Measurements from ENCODE around the gene PPIF. TPM values are rescaled to one million over a fixed set of nuclear protein-coding genes. Genes with fewer than 3 reads are reported as not detected.
"Not testable (repeated sequence)": the region's sequence is repeated elsewhere in the genome, so short reads cannot be mapped to it uniquely, and the experiment has no call there.

Gene PPIF
- total RNA-seq, 1 experiment from 2014 or later: 29.4 TPM

- no peaks in the 10 kb centered on the region for H3K36me3 ChIP-seq (ENCODE audit: insufficient read depth, low read length)
- DNase-seq: no peak
- H3K27me3 ChIP-seq (ENCODE audit: low read length): no peaks in the 10 kb centered on the region
- H2AFZ ChIP-seq (ENCODE audit: low read length): no peak overlapping the region
- peaks cover 8% of the 10 kb centered on the region for H3K4me1 ChIP-seq (ENCODE audit: low read length)
- H3K4me3 ChIP-seq (ENCODE audit: low read length): no peak overlapping the region
- H3K4me2 ChIP-seq (ENCODE audit: low read depth, low read length, poor library complexity, severe bottlenecking): no peak overlapping the region
- no peaks in the 10 kb centered on the region; the same call in 1 of the 2 replicates for H3K9me2 ChIP-seq (replicated peaks; ENCODE audit: insufficient read depth, low read length)
- no peak overlapping the region for H3K27ac ChIP-seq (ENCODE audit: low read length)
- no peak overlapping the region for H3K9ac ChIP-seq (ENCODE audit: low read length)
- no peaks in the 10 kb centered on the region for H4K20me1 ChIP-seq (ENCODE audit: insufficient read depth, low read depth, low read length)
- H3K9me3 ChIP-seq (ENCODE audit: low read length): no peaks in the 10 kb centered on the region
- H3K79me2 ChIP-seq (ENCODE audit: low read length): no peaks in the 10 kb centered on the region
These were observed 15.6 kb upstream of the PPIF start for GRCh38 chr10:79331709-79332108.

- H4K20me1 ChIP-seq (ENCODE audit: insufficient read depth, low read depth, low read length): not testable (repeated sequence)
These were observed 14.5 kb upstream of the PPIF start for GRCh38 chr10:79332610-79333315.

DNA sequence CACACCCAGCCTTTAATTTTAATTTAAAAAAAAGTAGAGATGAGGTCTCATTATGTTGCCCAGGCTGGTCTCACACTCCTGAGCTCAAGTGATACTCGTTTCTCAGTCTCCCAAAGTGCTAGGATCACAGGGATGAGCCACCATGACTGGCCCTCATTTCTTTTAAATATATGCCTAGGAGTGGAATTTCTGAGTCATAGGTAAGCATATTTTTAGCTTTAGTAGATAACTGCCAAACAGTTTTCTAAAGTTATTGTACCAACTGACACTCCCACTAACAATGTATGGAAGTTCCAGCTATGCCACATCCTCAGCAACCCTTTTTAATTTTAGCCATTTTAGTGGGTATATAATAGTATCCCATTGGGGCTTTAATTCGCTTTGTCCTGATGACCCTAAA, 13.8 kb upstream of the PPIF start:
- no peak for DNase-seq
- no peaks in the 10 kb centered on the region for H4K20me1 ChIP-seq (ENCODE audit: insufficient read depth, low read depth, low read length)
- H3K4me1 ChIP-seq (ENCODE audit: low read length): no peaks in the 10 kb centered on the region
- H3K79me2 ChIP-seq (ENCODE audit: low read length): no peaks in the 10 kb centered on the region
- no peak overlapping the region for H3K27ac ChIP-seq (ENCODE audit: low read length)
- H2AFZ ChIP-seq (ENCODE audit: low read length): no peak overlapping the region
- H3K9me3 ChIP-seq (ENCODE audit: low read length): no peaks in the 10 kb centered on the region
- no peak overlapping the region for H3K4me2 ChIP-seq (ENCODE audit: low read depth, low read length, poor library complexity, severe bottlenecking)
- H3K9ac ChIP-seq (ENCODE audit: low read length): no peak overlapping the region
- H3K36me3 ChIP-seq (ENCODE audit: insufficient read depth, low read length): no peaks in the 10 kb centered on the region
- no peaks in the 10 kb centered on the region; the same call in 1 of the 2 replicates for H3K9me2 ChIP-seq (replicated peaks; ENCODE audit: insufficient read depth, low read length)
- H3K27me3 ChIP-seq (ENCODE audit: low read length): peaks cover 4% of the 10 kb centered on the region; the same call in 1 of the 2 replicates
- H3K4me3 ChIP-seq (ENCODE audit: low read length): no peak overlapping the region

More at GRCh38 chr10:79332610-79333315, 14.5 kb upstream of the PPIF start:
- not testable (repeated sequence) for H3K9me3 ChIP-seq (ENCODE audit: low read length); H3K4me2 ChIP-seq (ENCODE audit: low read depth, low read length, poor library complexity, severe bottlenecking); H3K4me3 ChIP-seq (ENCODE audit: low read length); H3K9ac ChIP-seq (ENCODE audit: low read length); H3K9me2 ChIP-seq (replicated peaks; ENCODE audit: insufficient read depth, low read length); H3K4me1 ChIP-seq (ENCODE audit: low read length); H3K36me3 ChIP-seq (ENCODE audit: insufficient read depth, low read length); H3K27me3 ChIP-seq (ENCODE audit: low read length); H2AFZ ChIP-seq (ENCODE audit: low read length); DNase-seq; H3K27ac ChIP-seq (ENCODE audit: low read length); H3K79me2 ChIP-seq (ENCODE audit: low read length)

GRCh38 chr10:79334573-79334972, 12.7 kb upstream of the PPIF start:
- Histone ChIP-seq H3K27me3 (ENCODE audit: low read length) (peaks cover 4% of the 10 kb centered on the region; the same call in 1 of the 2 replicates), H3K27ac (ENCODE audit: low read length) (no peak overlapping the region), H3K79me2 (ENCODE audit: low read length) (no peaks in the 10 kb centered on the region), H3K9ac (ENCODE audit: low read length) (no peak overlapping the region), H3K4me2 (ENCODE audit: low read depth, low read length, poor library complexity, severe bottlenecking) (no peak overlapping the region), H4K20me1 (ENCODE audit: insufficient read depth, low read depth, low read length) (no peaks in the 10 kb centered on the region), H3K4me3 (ENCODE audit: low read length) (no peak overlapping the region), H3K36me3 (ENCODE audit: insufficient read depth, low read length) (no peaks in the 10 kb centered on the region), H3K9me3 (ENCODE audit: low read length) (no peaks in the 10 kb centered on the region), H2AFZ (ENCODE audit: low read length) (no peak overlapping the region), H3K9me2 (replicated peaks; ENCODE audit: insufficient read depth, low read length) (no peaks in the 10 kb centered on the region; the same call in 1 of the 2 replicates), H3K4me1 (ENCODE audit: low read length) (no peaks in the 10 kb centered on the region)
- no peak for DNase-seq

- Histone ChIP-seq H3K4me3 (ENCODE audit: low read length) (no peak overlapping the region), H3K9ac (ENCODE audit: low read length) (no peak overlapping the region), H3K9me3 (ENCODE audit: low read length) (no peaks in the 10 kb centered on the region), H2AFZ (ENCODE audit: low read length) (no peak overlapping the region), H3K36me3 (ENCODE audit: insufficient read depth, low read length) (no peaks in the 10 kb centered on the region), H3K4me2 (ENCODE audit: low read depth, low read length, poor library complexity, severe bottlenecking) (no peak overlapping the region), H4K20me1 (ENCODE audit: insufficient read depth, low read depth, low read length) (no peaks in the 10 kb centered on the region), H3K9me2 (replicated peaks; ENCODE audit: insufficient read depth, low read length) (no peaks in the 10 kb centered on the region; the same call in 1 of the 2 replicates), H3K4me1 (ENCODE audit: low read length) (no peaks in the 10 kb centered on the region), H3K27me3 (ENCODE audit: low read length) (peaks cover 4% of the 10 kb centered on the region; the same call in 1 of the 2 replicates), H3K79me2 (ENCODE audit: low read length) (no peaks in the 10 kb centered on the region), H3K27ac (ENCODE audit: low read length) (no peak overlapping the region)
- no peak for DNase-seq
These were observed 12.2 kb upstream of the PPIF start for GRCh38 chr10:79335094-79335469.

GRCh38 chr10:79335470-79336235, 11.6 kb upstream of the PPIF start:
- no peaks in the 10 kb centered on the region for H4K20me1 ChIP-seq (ENCODE audit: insufficient read depth, low read depth, low read length)
- H3K27me3 ChIP-seq (ENCODE audit: low read length): peaks cover 4% of the 10 kb centered on the region; the same call in 1 of the 2 replicates
- H3K36me3 ChIP-seq (ENCODE audit: insufficient read depth, low read length): no peaks in the 10 kb centered on the region
- H2AFZ ChIP-seq (ENCODE audit: low read length): no peak overlapping the region
- H3K9me2 ChIP-seq (replicated peaks; ENCODE audit: insufficient read depth, low read length): no peaks in the 10 kb centered on the region; the same call in 1 of the 2 replicates
- no peaks in the 10 kb centered on the region for H3K79me2 ChIP-seq (ENCODE audit: low read length)
- no peaks in the 10 kb centered on the region for H3K9me3 ChIP-seq (ENCODE audit: low read length)
- no peak overlapping the region for H3K4me3 ChIP-seq (ENCODE audit: low read length)
- no peak overlapping the region for H3K9ac ChIP-seq (ENCODE audit: low read length)
- no peak for DNase-seq
- peaks cover under 1% of the 10 kb centered on the region for H3K4me1 ChIP-seq (ENCODE audit: low read length)
- H3K27ac ChIP-seq (ENCODE audit: low read length): no peak overlapping the region
- no peak overlapping the region for H3K4me2 ChIP-seq (ENCODE audit: low read depth, low read length, poor library complexity, severe bottlenecking)

DNA sequence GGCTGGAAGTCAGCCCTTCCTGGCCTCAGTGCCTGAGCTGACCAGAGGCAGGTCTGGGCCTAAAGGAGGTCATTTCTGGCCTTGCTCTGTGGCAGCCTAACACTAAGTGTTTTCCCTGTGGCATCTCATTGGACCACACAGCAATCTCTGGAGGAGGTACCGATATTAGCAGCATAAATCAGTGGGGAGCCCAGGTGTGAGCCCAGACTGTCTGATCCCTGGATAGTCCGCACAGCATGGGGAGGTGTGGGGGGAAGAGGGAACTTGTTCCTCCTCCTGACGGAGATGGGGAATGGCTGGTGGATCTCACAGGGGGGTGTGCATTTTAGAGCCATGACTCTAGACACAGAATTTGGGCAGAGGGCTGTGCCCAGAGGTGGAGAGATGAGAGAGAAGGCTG, 11.0 kb upstream of the PPIF start:
- H3K4me1 ChIP-seq (ENCODE audit: low read length): peaks cover 5% of the 10 kb centered on the region
- no peak for DNase-seq
- peaks cover 4% of the 10 kb centered on the region; the same call in 1 of the 2 replicates for H3K27me3 ChIP-seq (ENCODE audit: low read length)
- no peaks in the 10 kb centered on the region for H3K9me3 ChIP-seq (ENCODE audit: low read length)
- no peak overlapping the region for H3K4me3 ChIP-seq (ENCODE audit: low read length)
- H3K27ac ChIP-seq (ENCODE audit: low read length): no peak overlapping the region
- no peaks in the 10 kb centered on the region; the same call in 1 of the 2 replicates for H3K9me2 ChIP-seq (replicated peaks; ENCODE audit: insufficient read depth, low read length)
- no peaks in the 10 kb centered on the region for H3K79me2 ChIP-seq (ENCODE audit: low read length)
- no peak overlapping the region for H2AFZ ChIP-seq (ENCODE audit: low read length)
- no peaks in the 10 kb centered on the region for H4K20me1 ChIP-seq (ENCODE audit: insufficient read depth, low read depth, low read length)
- H3K4me2 ChIP-seq (ENCODE audit: low read depth, low read length, poor library complexity, severe bottlenecking): no peak overlapping the region
- H3K9ac ChIP-seq (ENCODE audit: low read length): no peak overlapping the region
- no peaks in the 10 kb centered on the region for H3K36me3 ChIP-seq (ENCODE audit: insufficient read depth, low read length)

- Histone ChIP-seq H3K4me2 (ENCODE audit: low read depth, low read length, poor library complexity, severe bottlenecking) (no peak overlapping the region), H3K79me2 (ENCODE audit: low read length) (no peaks in the 10 kb centered on the region), H4K20me1 (ENCODE audit: insufficient read depth, low read depth, low read length) (no peaks in the 10 kb centered on the region), H3K9me3 (ENCODE audit: low read length) (no peaks in the 10 kb centered on the region), H2AFZ (ENCODE audit: low read length) (no peak overlapping the region), H3K9ac (ENCODE audit: low read length) (no peak overlapping the region), H3K4me1 (ENCODE audit: low read length) (peaks cover 5% of the 10 kb centered on the region), H3K36me3 (ENCODE audit: insufficient read depth, low read length) (no peaks in the 10 kb centered on the region), H3K27ac (ENCODE audit: low read length) (no peak overlapping the region), H3K9me2 (replicated peaks; ENCODE audit: insufficient read depth, low read length) (no peaks in the 10 kb centered on the region; the same call in 1 of the 2 replicates), H3K27me3 (ENCODE audit: low read length) (peaks cover 4% of the 10 kb centered on the region; the same call in 1 of the 2 replicates), H3K4me3 (ENCODE audit: low read length) (no peak overlapping the region)
- no peak for DNase-seq
These were observed 10.5 kb upstream of the PPIF start for GRCh38 chr10:79336739-79337138.
